Uterus (tissue), 2 donors: ENCODE data around the gene GPATCH8.

Source experiments
- CTCF ChIP-seq, 4 experiments: fragments of 200-600 bp in 2 of 4; fragments of 450-650 bp in 2 of 4; sonication (generic) in 2 of 4; IDR thresholded peaks; one replicate each; pipeline ENCODE4 v1.5.1; 2016 to 2019; ENCODE audit warnings: antibody characterized with exemption in 4 of 4, mild to moderate bottlenecking in 2 of 4, moderate library complexity in 1 of 4
- POLR2A ChIP-seq, 2 donors: fragments of 450-650 bp; IDR thresholded peaks; one replicate each; pipeline ENCODE4 v1.6.1; 2016; ENCODE audit warnings: antibody characterized with exemption in 2 of 2, mild to moderate bottlenecking in 1 of 2, moderate library complexity in 1 of 2

- TF ChIP-seq CTCF (IDR thresholded peaks at IDR 0.05): no peak
- no peak for TF ChIP-seq POLR2A (IDR thresholded peaks at IDR 0.05)
Observed at GRCh38 chr17:44376779-44377178, 126.4 kb downstream of the GPATCH8 start.
